Glutamatergic neuron (in vitro differentiated cells): ENCODE measurements around the gene GLTPD2. TPM values are rescaled to one million over a fixed set of nuclear protein-coding genes. Genes with fewer than 3 reads are reported as not detected.

ENCODE experiments used
- DNase-seq: peaks from one replicate; pipeline ENCODE4 v3.0.0; 2022
- H3K27ac Mint-ChIP-seq: one replicate; pipeline ENCODE4 v1.8.0; 2020; ENCODE audit warnings: mild to moderate bottlenecking, mixed read lengths, inconsistent platforms; ENCODE audit not compliant: unreplicated experiment
- H3K27me3 Mint-ChIP-seq: one replicate; pipeline ENCODE4 v1.8.0; 2020; ENCODE audit warnings: mild to moderate bottlenecking, moderate library complexity, mixed read lengths, inconsistent platforms; ENCODE audit not compliant: unreplicated experiment
- H3K36me3 Mint-ChIP-seq: one replicate; pipeline ENCODE4 v1.8.0; 2020; ENCODE audit warnings: mild to moderate bottlenecking, mixed read lengths, inconsistent platforms; ENCODE audit not compliant: unreplicated experiment
- H3K4me1 Mint-ChIP-seq: one replicate; pipeline ENCODE4 v1.8.0; 2020; ENCODE audit warnings: mild to moderate bottlenecking, low read depth, mixed read lengths, inconsistent platforms; ENCODE audit not compliant: unreplicated experiment
- H3K4me3 Mint-ChIP-seq: one replicate; pipeline ENCODE4 v1.8.0; 2020; ENCODE audit warnings: mild to moderate bottlenecking, mixed read lengths, inconsistent platforms; ENCODE audit not compliant: unreplicated experiment
- H3K9me3 Mint-ChIP-seq: one replicate; pipeline ENCODE4 v1.8.0; 2020; ENCODE audit warnings: mild to moderate bottlenecking, moderate library complexity, mixed read lengths, inconsistent platforms; ENCODE audit not compliant: unreplicated experiment
- CTCF ChIP-seq: fragments of 200-600 bp; sonication (generic); IDR thresholded peaks from one replicate; pipeline ENCODE4 v1.5.0; 2021; ENCODE audit not compliant: partially characterized antibody, unreplicated experiment
- total RNA-seq: library from RNA; stranded (reverse); fragmentation: NEBNext Ultra II Directional; extraction: Animal tissue kit (Norgen Biotek cat#: 25700); gene quantifications from one replicate; pipeline ENCODE4 v1.2.1, GENCODE V29; 2021; ENCODE audit not compliant: unreplicated experiment

GLTPD2 gene
- total RNA-seq, 1 donor from 2014 or later = not detected

GRCh38 chr17:4811471-4811870 lies 22.7 kb downstream of the GLTPD2 start:
- no peak for TF ChIP-seq CTCF
- peaks cover 11% of the 10 kb centered on the region for H3K36me3 Mint-ChIP-seq
- peaks cover 18% of the 10 kb centered on the region for H3K27me3 Mint-ChIP-seq
- no peak for DNase-seq
- H3K9me3 Mint-ChIP-seq = peaks cover 5% of the 10 kb centered on the region
- peaks cover 7% of the 10 kb centered on the region for H3K4me1 Mint-ChIP-seq
- no peak overlapping the region for H3K27ac Mint-ChIP-seq
- no peak overlapping the region for H3K4me3 Mint-ChIP-seq

- TF ChIP-seq CTCF = no peak
- Mint-ChIP-seq H3K4me3 (no peak overlapping the region), H3K4me1 (peaks cover 7% of the 10 kb centered on the region), H3K27ac (no peak overlapping the region), H3K27me3 (peaks cover 14% of the 10 kb centered on the region), H3K9me3 (peaks cover 5% of the 10 kb centered on the region), H3K36me3 (peaks cover 11% of the 10 kb centered on the region)
- DNase-seq = no peak
These were observed 23.9 kb downstream of the GLTPD2 start for GRCh38 chr17:4812690-4813089.

GRCh38 chr17:4815043-4815675 lies 26.4 kb downstream of the GLTPD2 start:
- peak; percentile 39 for TF ChIP-seq CTCF
- no peak for DNase-seq
- Mint-ChIP-seq H3K4me1 (peaks cover under 1% of the 10 kb centered on the region), H3K27ac (no peak overlapping the region), H3K27me3 (peaks cover 9% of the 10 kb centered on the region), H3K4me3 (peak overlapping the region; percentile 13), H3K9me3 (peaks cover 1% of the 10 kb centered on the region), H3K36me3 (peaks cover 6% of the 10 kb centered on the region)

- Mint-ChIP-seq H3K27ac (no peak overlapping the region), H3K27me3 (peaks cover 6% of the 10 kb centered on the region), H3K36me3 (no peaks in the 10 kb centered on the region), H3K4me1 (no peaks in the 10 kb centered on the region), H3K9me3 (peaks cover 1% of the 10 kb centered on the region), H3K4me3 (no peak overlapping the region)
- DNase-seq = no peak
- TF ChIP-seq CTCF = no peak
These were observed 28.1 kb downstream of the GLTPD2 start for GRCh38 chr17:4816826-4817225.

GRCh38 chr17:4818276-4818675 lies 29.5 kb downstream of the GLTPD2 start:
- no peak for TF ChIP-seq CTCF
- no peaks in the 10 kb centered on the region for H3K36me3 Mint-ChIP-seq
- no peak for DNase-seq
- peaks cover 1% of the 10 kb centered on the region for H3K9me3 Mint-ChIP-seq
- no peak overlapping the region for H3K27ac Mint-ChIP-seq
- H3K4me3 Mint-ChIP-seq = no peak overlapping the region
- H3K4me1 Mint-ChIP-seq = no peaks in the 10 kb centered on the region
- H3K27me3 Mint-ChIP-seq = peaks cover 1% of the 10 kb centered on the region
